AG20443 (cell line): Measurements from ENCODE around the gene C1orf50.
"Not testable (repeated sequence)": the region's sequence is repeated elsewhere in the genome, so short reads cannot be mapped to it uniquely, and the experiment has no call there.

Experiments
- DNase-seq: peaks from one replicate; pipeline ENCODE4 v3.0.0; 2012; ENCODE audit warnings: low spot score, mixed read lengths

C1orf50 gene

GRCh38 chr1:42766741-42767509, at the start of gene C1orf50, which contains the start of gene P3H1:
TSS of gene C1orf50 (plus strand) at chr1:42767249. CDS start at chr1:42767312, 63 bp downstream.
TSS of gene P3H1 (minus strand) at chr1:42767028. CDS start at chr1:42766971, 57 bp downstream.
- DNase-seq: peak; percentile 97

GRCh38 chr1:42720868-42721267, 46.2 kb upstream of the C1orf50 start:
- DNase-seq: no peak

GRCh38 chr1:42721926-42722325, 45.1 kb upstream of the C1orf50 start:
- DNase-seq: no peak

- not testable (repeated sequence) for DNase-seq
These were observed 44.6 kb upstream of the C1orf50 start for GRCh38 chr1:42722403-42722802.

GRCh38 chr1:42723511-42723910, 43.5 kb upstream of the C1orf50 start:
- no peak for DNase-seq

GRCh38 chr1:42725820-42726219, 41.2 kb upstream of the C1orf50 start:
- DNase-seq: not testable (repeated sequence)

GRCh38 chr1:42730002-42730401, 37.0 kb upstream of the C1orf50 start:
- DNase-seq: no peak

GRCh38 chr1:42730988-42731387, 36.1 kb upstream of the C1orf50 start:
- DNase-seq: no peak

- DNase-seq: no peak
These were observed 35.5 kb upstream of the C1orf50 start for GRCh38 chr1:42731585-42731984.

GRCh38 chr1:42732126-42732680, 34.8 kb upstream of the C1orf50 start:
- no peak for DNase-seq

GRCh38 chr1:42733415-42734200, 33.4 kb upstream of the C1orf50 start:
- no peak for DNase-seq

- no peak for DNase-seq
These were observed 32.6 kb upstream of the C1orf50 start for GRCh38 chr1:42734201-42735035.

- DNase-seq: no peak
These were observed 32.0 kb upstream of the C1orf50 start for GRCh38 chr1:42735056-42735455.

- no peak for DNase-seq
These were observed 31.5 kb upstream of the C1orf50 start for GRCh38 chr1:42735477-42736105.

GRCh38 chr1:42736152-42736551, 30.9 kb upstream of the C1orf50 start:
- DNase-seq: peak; percentile 79

- no peak for DNase-seq
These were observed 30.4 kb upstream of the C1orf50 start for GRCh38 chr1:42736571-42737200.

- no peak for DNase-seq
These were observed 29.8 kb upstream of the C1orf50 start for GRCh38 chr1:42737257-42737656.

- DNase-seq: no peak
These were observed 28.9 kb upstream of the C1orf50 start for GRCh38 chr1:42737986-42738677.

GRCh38 chr1:42738678-42739226, 28.3 kb upstream of the C1orf50 start:
- DNase-seq: no peak
